GM21381 (cell line): Measurements from ENCODE around the gene SLC35A5.
"Not testable (repeated sequence)": the region's sequence is repeated elsewhere in the genome, so short reads cannot be mapped to it uniquely, and the experiment has no call there.

Experiments used
- ATAC-seq: cut with Tn5 transposase; IDR thresholded peaks from one replicate; pipeline ENCODE4 v1.9.1; 2021; ENCODE audit warnings: mild to moderate bottlenecking, moderate library complexity; ENCODE audit not compliant: unreplicated experiment

Gene SLC35A5, protein sequence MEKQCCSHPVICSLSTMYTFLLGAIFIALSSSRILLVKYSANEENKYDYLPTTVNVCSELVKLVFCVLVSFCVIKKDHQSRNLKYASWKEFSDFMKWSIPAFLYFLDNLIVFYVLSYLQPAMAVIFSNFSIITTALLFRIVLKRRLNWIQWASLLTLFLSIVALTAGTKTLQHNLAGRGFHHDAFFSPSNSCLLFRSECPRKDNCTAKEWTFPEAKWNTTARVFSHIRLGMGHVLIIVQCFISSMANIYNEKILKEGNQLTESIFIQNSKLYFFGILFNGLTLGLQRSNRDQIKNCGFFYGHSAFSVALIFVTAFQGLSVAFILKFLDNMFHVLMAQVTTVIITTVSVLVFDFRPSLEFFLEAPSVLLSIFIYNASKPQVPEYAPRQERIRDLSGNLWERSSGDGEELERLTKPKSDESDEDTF

DNA sequence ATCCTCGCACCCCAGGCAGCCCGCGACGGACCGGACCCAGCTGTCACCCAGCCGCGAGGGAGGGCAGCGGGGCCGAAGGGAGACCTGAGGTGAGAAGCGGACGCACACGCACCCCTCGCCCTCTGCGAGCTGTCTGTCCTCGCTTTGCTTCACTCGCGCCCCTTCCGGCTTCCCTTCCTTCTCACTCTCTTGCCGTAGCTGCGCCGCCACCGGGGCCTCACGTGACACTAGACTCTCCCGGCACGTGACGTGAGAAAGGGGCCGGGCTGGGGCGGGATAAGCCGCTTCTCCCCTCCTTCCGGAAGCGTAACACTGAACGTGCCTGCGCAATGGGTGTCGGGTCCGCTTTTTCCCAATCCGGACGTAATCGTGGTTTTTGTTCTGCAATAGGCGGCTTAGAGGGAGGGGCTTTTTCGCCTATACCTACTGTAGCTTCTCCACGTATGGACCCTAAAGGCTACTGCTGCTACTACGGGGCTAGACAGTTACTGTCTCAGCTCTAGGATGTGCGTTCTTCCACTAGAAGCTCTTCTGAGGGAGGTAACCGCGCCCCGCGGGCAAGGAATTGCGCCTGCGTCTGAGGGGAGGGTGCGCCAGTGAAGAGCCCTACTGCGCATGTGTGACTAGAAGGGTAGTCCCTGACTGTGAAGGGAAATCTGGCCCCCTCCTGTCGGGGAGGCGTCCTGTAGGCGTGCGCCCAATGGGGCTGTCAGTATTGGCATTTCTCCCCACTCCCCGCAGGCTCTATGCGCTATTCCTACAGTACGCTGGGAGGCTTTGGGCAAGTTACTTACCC, at the start of gene SLC35A5, which contains the start of gene ATG3:
Gene SLC35A5, plus strand, starts transcription at position 312 of the 796 bp plus-strand sequence. CDS start 1,359 bp downstream, outside the sequence.
Gene ATG3, minus strand, starts transcription at position 229 of the 796 bp plus-strand sequence. CDS start 434 bp downstream, outside the sequence.
- peak; percentile 77 for ATAC-seq

DNA sequence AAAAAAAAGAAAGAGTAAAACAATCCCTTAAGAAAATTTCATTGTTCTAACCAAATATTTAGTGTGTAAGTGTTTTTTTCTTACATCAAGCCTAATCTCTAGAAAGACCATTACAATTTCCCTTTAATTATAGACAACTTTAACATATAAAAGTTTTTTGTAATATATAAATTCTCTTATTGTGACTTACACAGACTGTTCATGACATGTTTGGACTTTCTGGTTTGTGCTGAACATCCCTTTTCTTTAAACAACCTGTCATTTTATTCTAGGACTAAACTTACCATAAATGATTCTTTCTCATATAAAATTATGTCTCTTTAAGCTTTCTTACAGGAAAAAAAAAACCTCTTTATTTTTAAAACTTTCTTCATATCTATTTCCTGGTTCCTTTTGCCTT, 49.5 kb upstream of the SLC35A5 start:
- ATAC-seq, result no peak

DNA sequence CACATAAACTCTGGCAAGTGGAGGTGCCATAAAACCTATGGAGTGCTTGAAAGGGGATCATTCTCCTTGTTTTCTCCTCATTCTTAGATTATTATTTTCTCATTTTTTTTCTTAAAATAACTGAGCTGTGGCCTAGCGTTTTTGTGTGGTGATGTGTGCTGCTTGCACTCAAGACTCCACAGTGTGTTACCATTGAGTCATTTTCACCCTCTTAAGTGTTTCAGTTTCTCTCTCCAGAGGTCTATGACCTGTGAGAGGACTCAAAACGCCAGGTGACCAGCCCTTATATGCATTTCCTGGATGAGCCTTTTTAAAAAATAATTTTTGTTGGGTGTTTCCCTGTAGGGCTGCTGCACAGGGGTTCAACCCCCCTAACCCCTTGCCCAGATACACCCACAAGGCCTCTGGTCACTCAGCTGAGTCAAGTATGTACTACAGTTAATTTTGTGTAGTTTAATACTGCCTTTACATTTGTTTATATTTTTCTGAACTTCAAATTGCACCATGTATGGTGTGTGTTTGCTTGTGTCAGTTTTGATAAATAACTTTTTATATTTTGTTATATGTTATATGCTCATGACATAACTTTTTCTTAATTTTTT, 47.2 kb upstream of the SLC35A5 start:
- ATAC-seq, result peak; percentile 100

DNA sequence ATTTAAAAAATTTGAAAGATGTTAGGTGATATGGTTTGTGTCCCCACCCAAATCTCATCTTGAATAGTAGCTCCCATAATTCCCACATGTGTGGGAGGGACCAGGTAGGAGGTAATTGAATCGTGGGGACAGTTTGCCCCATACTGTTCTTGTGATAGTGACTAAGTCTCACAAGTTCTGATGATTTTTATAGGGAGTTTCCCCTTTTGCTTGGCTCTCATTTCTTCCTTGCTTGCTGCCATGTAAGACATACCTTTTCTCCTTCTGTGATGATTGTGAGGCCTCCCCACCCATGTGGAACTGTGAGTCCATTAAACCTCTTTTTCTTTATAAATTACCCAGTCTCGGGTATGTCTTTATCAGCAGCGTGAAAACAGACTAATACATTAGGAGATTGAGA, 42.9 kb upstream of the SLC35A5 start:
- ATAC-seq, result not testable (repeated sequence)

DNA sequence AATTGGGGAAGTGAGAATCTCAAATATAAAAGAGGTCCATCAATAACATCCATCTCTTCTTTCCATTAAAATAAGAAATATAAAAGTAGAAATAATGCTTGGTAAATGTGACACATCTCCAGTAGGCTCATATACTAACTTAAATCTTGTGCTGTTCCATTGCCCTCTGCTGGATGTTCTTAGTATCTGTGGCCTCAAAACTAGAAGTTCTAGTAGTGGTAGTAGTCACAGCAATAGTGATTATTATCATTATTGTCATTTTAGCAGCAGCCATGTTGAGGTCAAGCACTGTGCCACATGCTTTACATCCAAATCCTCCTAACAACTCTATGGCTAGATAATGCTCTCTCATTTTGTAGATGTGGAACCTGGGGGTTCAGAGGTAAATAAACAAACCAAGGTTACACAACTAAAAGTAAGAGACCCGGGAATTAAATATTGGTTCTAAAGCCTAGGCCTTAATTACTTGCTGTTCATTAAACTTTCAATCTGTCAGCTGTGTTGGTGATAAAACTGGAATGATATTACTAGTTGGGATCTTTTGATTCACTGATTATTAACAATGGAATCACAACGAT, 42.3 kb upstream of the SLC35A5 start:
- peak; percentile 51 for ATAC-seq

DNA sequence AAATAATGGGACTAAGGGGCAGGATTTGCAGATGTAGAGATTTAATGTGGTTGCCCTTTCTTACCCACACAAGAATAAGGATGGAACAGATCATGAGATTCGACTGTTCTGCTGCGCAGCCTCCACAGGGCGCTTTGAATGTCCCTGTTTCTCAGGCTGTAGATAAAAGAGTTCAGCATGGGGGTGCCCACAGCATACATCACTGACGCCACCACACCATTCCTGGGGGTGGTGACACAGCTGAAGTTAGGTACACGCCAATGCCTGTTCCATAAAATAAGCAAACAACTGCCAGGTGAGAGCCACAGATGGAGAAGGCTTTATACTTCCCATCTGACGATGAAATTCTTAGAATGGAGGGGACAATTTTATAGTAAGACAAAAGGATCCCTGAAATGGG, 37.7 kb upstream of the SLC35A5 start:
- not testable (repeated sequence) for ATAC-seq

DNA sequence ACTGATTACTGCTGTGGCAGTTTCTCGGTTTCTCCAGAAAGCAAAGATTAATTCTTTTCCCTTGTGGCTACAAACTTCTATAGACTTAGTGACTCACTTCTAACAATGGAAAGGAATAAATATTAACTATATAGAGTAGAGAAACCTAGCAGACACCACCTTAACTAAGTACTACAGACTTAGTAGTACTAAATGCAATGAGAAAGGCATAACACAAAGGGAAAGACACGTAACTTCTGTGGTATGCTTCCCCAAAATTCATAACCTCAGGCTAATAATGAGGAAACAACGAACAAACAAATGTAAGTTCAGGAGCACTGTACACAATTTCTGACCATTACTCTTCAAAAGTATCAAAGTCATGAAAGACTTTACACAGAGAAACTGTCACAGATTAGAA, 31.3 kb upstream of the SLC35A5 start:
- no peak for ATAC-seq

DNA sequence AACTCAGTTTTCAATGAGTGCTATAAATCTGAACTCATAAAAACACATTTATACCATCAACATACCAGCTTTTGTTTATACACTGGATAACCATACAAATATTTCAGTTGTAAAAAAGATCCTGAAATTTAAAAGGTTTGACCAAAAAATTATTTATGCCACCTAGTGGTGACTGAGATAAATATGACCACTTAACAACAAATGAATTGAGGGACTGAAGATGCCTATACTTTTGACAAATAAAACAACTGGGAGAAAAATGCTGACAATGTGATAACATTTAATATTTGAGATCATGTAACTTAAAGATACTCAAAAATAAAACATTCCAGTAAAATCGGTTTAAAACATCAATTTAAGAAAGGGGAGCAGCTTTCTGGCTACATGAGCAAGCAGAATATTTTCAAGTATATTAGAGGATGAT, 30.5 kb upstream of the SLC35A5 start:
- ATAC-seq, result no peak

DNA sequence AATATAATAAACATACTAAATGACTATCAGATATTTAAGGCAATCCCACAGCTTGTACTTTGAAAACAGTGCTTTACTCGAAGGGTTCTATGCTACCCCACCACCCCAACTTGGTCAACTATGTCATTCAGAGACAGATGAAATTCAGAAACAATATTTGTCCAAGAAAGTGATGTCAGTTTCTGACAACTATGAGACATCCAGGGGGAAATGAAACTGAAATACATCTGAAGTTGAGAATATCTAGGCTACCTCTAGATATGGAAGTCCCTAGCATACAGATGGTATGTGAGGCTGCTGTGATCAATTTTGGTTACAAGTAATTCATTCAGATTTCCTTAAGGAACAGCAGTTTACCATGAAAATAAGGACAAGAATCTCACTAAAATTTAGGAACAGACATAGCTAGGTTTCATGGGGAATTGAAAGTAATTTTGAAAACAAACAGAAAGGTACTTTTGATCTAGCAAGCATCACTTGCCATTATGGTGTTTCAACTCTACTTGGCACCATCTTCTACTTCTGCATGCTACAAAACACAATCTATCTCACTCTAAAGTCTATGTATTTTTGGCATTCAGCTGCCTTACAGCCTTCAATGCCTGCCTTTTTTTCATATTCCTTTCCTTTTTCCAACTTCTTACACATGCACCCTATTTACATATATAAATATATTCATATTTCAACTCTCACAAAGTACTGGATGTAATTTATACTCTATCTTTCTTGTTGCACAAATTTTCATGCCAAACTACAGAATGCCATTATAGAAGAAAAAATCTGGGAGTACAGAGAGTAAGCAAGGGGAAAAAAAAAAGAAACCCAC, 21.8 kb upstream of the SLC35A5 start:
- peak; percentile 89 for ATAC-seq

DNA sequence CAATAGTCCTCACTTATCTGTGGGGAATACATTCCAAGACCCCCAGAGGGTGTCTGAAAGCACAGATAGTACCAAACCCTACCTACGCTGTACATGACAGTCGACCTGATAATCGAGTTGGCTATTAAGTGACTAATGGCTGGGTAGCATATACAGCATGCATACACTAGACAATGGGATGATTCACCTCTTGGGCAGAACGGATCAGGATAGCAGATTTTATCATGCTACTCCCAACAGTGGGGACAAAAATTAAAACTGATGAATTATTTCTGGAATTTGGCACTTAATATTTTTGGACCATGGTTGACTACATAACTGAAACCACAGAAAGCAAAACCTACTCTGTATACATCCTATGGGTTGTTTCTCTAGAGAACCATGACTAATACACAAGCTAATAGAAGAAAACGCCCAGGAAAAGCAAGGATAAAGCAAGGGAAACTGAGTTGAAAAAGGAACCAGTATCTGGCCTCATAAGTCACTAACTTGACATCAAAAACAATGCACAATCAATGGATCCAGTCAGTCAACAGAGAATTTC, 15.6 kb upstream of the SLC35A5 start:
- no peak for ATAC-seq

DNA sequence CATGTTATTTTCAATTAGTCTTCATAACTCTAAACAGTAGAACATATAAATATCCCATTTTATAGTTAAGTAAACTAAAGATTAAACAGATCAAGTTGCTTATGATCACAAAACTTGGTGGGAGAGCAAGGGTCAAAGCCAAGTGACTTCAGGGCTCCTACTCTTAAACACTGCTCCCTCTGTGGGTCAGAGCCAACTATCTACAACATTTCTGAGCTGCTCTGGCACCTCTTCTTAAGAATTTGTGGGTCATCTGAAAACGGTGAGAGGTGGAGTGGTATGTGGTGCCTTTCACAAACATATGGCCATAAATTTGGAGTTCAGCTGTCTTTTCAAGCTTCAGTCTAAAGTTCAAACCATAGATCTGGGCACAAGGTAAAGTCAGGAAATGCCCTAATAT, 11.0 kb upstream of the SLC35A5 start:
- ATAC-seq, result no peak

DNA sequence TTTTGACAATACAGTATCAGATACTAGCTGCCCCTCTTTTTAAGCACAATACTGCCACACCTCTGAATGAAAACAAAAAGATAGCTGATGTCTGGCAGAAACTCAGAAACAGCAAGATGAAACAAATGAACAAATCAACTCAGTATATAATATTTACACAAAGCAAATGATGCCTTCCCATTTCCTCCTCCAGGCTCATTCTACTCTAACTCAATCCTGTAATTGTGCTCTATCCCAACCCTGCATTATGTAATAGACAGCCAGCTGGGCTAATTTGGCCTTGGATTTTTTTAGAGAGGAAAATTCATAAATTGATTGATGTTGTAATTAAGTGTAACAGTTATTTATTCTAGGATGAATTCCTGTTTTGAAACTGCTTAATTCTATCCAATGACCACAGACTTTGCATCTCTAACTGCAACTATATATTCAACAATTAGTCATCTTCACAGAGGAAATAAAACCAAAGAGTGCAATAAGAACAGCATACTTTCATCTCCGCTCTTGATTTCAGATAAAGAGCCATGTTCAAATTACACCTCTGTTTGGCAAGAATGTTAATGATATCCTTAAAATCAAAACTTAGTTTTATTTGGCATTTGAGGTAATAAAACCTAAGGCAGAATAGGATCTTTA, 6.2 kb upstream of the SLC35A5 start:
- ATAC-seq, result no peak

DNA sequence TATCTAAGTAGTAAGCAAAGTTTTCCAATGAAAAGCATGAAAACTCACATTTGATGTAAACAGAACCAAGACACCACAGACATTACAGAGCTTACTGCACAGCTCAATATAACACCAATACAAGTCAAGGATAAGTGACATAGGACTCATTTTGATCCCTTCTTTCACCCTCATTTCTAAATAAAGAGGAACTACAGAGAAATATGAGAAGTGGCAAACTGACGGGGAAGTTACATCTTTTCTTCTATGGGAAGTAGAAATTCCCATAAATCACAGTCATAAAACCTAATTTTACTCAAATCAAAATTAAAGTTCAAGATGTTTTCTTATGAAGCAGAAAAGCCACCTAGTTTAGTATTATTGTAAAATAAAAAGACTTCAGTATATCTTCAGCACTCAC, 3.9 kb upstream of the SLC35A5 start:
- ATAC-seq, result no peak

DNA sequence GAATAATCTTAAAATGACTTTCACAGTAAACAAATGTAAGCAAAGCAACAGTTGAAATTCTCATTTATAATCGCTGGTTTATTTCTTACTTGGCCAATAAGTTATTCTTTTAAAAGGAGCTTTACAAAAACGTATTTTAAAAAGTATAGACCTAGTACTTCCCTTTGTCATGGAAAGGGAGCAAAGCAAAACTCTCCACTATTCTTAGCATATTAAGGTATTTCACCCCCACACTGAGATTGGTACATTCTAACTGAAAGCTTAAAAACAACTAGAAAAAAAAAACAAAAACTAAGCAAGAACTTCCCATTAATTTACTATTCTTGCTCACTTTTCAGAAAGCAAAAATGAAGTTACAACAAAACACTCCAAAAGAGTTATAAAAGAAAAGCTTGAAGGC, 1.5 kb upstream of the SLC35A5 start:
- ATAC-seq, result no peak

DNA sequence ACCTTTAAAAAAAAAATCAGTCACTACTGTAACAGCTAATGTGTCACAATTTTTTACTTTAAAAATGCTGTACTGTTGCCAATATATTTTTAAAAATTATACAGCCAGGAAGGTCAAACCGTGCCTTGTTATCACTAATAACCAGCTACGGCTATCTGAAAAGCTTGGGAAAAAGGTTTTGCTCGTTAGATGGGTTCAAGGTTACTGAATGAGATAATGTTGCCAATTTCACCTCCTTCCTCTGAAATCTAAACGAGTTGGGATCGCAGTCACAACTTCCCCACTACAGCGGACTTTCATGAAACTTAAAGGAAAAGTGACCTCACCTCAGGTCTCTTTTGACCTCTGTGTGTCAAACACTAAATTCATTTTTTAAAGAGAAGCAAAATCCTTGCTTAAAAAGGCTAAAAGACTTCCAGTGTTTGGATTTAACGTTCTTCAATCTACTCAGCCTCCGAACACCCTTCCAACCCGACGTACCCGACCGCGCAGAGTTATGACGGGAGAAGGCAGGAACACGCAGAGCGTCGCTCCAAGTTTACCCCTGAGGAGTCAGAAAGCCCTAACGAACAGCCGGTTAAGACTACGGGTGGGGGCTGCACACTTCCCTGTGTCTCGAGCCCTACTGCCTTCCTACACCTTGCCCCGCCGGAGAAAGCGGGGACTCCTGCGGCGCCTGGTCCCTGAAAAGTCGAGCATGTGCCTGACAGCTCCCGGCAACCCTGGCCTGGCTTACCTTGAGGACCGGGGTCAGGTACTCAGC, 943 bp upstream of the SLC35A5 start:
- peak; percentile 20 for ATAC-seq

DNA sequence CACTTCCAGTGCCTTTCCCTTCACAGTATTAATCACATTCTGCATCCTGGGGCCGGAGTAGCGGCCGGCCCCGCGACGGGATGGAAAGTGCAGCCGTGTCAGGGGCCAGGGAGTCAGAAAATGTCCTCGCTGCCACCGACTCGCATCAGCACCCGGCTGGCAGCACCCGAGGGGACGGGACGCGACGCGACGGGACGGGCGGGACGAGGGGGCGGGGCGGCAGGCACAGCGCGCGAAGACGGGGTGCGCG, 436 bp upstream of the SLC35A5 start:
- peak; percentile 49 for ATAC-seq

DNA sequence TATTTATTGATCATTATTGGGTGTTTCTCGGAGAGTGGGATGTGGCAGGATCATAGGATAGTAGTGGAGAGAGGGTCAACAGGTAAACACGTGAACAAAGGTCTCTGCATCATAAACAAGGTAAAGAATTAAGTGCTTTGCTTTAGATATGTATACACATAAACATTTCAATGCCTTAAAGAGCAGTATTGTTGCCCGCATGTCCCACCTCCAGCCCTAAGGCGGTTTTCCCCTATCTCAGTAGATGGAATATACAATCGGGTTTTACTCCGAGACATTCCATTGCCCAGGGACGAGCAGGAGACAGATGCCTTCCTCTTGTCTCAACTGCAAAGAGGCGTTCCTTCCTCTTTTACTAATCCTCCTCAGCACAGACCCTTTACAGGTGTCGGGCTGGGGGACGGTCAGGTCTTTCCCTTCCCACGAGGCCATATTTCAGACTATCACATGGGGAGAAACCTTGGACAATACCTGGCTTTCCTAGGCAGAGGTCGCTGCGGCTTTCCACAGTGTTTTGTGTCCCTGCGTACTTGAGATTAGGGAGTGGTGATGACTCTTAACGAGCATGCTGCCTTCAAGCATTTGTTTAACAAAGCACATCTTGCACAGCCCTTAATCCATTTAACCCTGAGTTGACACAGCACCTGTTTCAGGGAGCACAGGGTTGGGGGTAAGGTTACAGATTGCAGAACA, 2.5 kb downstream of the SLC35A5 start:
- not testable (repeated sequence) for ATAC-seq

DNA sequence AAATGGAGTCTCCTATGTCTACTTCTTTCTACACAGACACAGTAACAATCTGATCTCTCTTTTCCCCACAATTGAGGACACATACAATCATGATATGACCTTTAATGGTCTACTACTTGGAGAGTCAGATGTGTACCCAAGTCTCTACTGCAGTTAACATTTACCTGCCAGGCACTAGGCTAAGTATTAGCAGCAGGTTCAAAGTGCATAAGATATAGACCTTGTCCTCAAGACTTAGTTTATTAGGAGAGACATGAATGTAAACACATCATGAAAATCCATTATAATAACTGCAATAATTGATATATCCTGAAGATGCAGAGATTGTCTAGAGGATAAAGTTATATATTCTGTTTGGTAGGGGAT, 3.1 kb downstream of the SLC35A5 start:
- no peak for ATAC-seq

DNA sequence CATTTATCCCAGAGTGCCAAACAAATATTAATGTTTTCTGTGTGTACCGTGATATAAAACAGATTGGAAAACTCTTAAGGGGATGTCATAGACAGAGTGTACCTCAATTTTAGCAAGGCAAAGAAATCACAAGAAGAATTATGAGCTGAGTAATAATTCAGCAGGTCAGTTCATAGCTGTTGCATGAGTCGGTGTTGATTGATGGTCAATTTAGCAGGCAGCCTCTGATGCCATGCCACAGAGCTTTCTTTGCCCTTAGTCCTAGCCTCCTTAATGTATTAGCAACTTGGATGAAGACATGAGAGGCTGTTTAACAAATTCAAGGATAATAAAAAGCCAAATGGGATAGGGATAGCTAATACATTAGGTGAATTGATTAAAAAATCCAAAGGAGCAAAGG, 6.8 kb downstream of the SLC35A5 start:
- no peak for ATAC-seq
